Activated CD4-positive, alpha-beta T cell treated with anti-CD3 and anti-CD28 coated beads for 36 hours (primary cell): ENCODE results near the gene ANXA11. TPM values are rescaled to one million over a fixed set of nuclear protein-coding genes. Genes with fewer than 3 reads are reported as not detected.

ENCODE experiments used
- ATAC-seq: fragments of 200-7000 bp; cut with Tn5 transposase; one replicate; pipeline ENCODE4 v1.10.0; 2021; ENCODE audit warnings: mild to moderate bottlenecking, moderate library complexity
- CTCF ChIA-PET: fragments of 350-600 bp; sonication (Branson Sonifier 250); formaldehyde crosslinking; loops from one replicate; lab custom pipeline; 2021; ENCODE audit warnings: antibody characterized with exemption; lab: Charles Lee
- POLR2A ChIA-PET: fragments of 350-600 bp; sonication (Branson Sonifier 250); formaldehyde crosslinking; loops from one replicate; lab custom pipeline; 2021; ENCODE audit warnings: antibody characterized with exemption, inconsistent platforms; lab: Charles Lee
- DNase-seq: peaks from one replicate; pipeline ENCODE4 v3.0.0-alpha.2; 2020
- H3K27ac Mint-ChIP-seq: one replicate; pipeline ENCODE4 v1.8.0; 2021; ENCODE audit warnings: mixed read lengths
- H3K27me3 Mint-ChIP-seq: one replicate; pipeline ENCODE4 v1.8.0; 2021; ENCODE audit warnings: mixed read lengths
- H3K36me3 Mint-ChIP-seq: one replicate; pipeline ENCODE4 v1.8.0; 2021; ENCODE audit warnings: low read depth, mixed read lengths
- H3K4me1 Mint-ChIP-seq: one replicate; pipeline ENCODE4 v1.8.0; 2021; ENCODE audit warnings: mixed read lengths
- H3K4me3 Mint-ChIP-seq: one replicate; pipeline ENCODE4 v1.8.0; 2021; ENCODE audit warnings: mild to moderate bottlenecking, moderate library complexity, mixed read lengths
- H3K9me3 Mint-ChIP-seq: one replicate; pipeline ENCODE4 v1.8.0; 2021; ENCODE audit warnings: low read depth, mixed read lengths
- intact Hi-C, 2 experiments: fragments of 100-400 bp; cut with DNase I in 1 of 2; cut with micrococcal nuclease in 1 of 2; formaldehyde crosslinking; loops; one replicate each; pipeline versions ENCODE4 v1.14.2 to v1.15.1; 2022 to 2024; cut with DNase I, micrococcal nuclease
- total RNA-seq, 2 experiments: library from RNA; stranded (reverse); gene quantifications; one replicate each; pipeline ENCODE4 v1.2.3, GENCODE V29; 2021

Gene ANXA11
- total RNA-seq, 2 experiments from 2014 or later: 256 to 348 TPM

DNA sequence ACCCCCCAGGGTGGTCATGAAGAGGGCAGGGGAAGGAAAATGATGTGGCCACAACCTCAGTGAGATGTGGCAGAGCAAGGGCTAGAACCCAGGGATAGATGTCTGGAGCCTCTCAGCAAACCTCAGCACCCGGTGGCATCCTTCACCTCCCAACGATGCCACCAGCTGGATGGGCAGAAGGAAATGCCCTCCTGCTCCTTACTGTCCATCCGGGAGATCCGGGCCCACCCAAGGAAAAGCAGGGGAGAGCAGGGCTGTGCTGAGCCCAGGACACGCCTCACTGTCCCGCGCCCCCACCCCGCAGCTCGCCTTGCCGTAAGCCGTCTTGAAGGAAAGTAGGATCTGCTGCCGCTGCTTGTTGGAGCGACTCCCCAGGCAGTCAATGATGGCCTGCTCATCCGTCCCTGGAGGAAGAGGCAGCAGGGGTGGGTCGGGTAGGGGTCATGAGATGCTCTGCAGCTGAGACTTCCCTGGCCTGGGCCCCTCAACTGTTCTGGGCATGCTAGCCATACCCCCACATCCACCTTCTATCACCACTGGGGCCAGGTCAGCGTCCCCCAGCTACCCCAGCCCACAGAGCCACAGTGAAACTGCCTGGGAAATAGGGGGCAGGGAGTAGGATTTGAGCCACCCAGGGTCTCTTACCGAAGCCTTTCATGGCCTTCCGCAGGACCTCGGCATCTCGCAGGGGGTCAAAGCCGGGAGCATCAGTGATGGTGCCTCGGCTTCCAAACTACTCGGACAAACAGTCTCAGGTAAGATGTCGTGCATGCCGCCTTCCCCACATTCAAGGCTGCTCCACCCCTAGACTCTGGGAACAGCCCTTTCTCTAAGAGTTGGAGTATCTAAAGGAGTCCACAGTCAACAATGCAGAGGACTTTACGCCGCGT lies 38.5 kb downstream of the ANXA11 start:
- no peaks in the 10 kb centered on the region for H3K27me3 Mint-ChIP-seq
- H3K4me1 Mint-ChIP-seq: peaks cover 11% of the 10 kb centered on the region
- H3K27ac Mint-ChIP-seq: peak overlapping the region; percentile 87
- no peaks in the 10 kb centered on the region for H3K9me3 Mint-ChIP-seq
- H3K4me3 Mint-ChIP-seq: no peak overlapping the region
- intact Hi-C loops: no loop called here
- ChIA-PET POLR2A (interaction anchor here (0.7 to 1.6 kb wide), 2 partner anchors 21 to 39 kb away, joined by 3 read pairs; partner anchors contain the start of gene ANXA11), CTCF (interaction anchor here (0.6 kb wide), 1 partner anchor 45 kb away, joined by 3 read pairs; no protein-coding TSS in a partner anchor)
- DNase-seq (no peak), ATAC-seq (no peak)
- H3K36me3 Mint-ChIP-seq: peaks cover 33% of the 10 kb centered on the region

DNA sequence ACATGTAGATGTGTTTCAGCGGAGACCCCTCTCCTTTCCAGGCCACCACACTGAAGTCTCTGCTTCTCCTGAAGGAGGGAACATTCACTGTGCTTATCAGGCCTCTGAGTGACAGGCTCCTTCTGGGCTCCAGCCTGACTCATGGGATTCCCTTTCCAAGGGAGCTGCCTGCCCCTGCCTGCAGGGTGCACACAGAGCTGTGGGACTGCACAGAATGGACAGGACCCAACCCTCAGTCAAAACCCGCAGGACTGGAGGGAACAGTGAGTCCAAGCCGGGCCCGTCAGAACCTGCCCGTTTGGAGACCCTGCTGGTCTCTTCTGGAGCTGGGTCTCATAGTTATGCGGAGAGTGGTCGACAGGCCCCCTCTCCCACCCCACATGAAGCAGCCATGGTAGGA lies 40.2 kb downstream of the ANXA11 start:
- peak overlapping the region; percentile 87 for H3K27ac Mint-ChIP-seq
- ATAC-seq (no peak), DNase-seq (no peak)
- POLR2A ChIA-PET: interaction anchor here (1.6 kb wide), 1 partner anchor 23 kb away, joined by 3 read pairs; no protein-coding TSS in a partner anchor
- intact Hi-C loops: loop anchor here in 1 of 2 experiments (2.0 kb wide), 1 partner anchor 14 kb away; no protein-coding TSS in a partner anchor
- H3K9me3 Mint-ChIP-seq: no peaks in the 10 kb centered on the region
- no peak overlapping the region for H3K4me3 Mint-ChIP-seq
- no peaks in the 10 kb centered on the region for H3K27me3 Mint-ChIP-seq
- peaks cover 45% of the 10 kb centered on the region for H3K36me3 Mint-ChIP-seq
- CTCF ChIA-PET: interaction anchor here (0.6 to 1.0 kb wide), 2 partner anchors 18 to 57 kb away, joined by 3 to 4 read pairs; no protein-coding TSS in a partner anchor
- H3K4me1 Mint-ChIP-seq: peaks cover 11% of the 10 kb centered on the region

DNA sequence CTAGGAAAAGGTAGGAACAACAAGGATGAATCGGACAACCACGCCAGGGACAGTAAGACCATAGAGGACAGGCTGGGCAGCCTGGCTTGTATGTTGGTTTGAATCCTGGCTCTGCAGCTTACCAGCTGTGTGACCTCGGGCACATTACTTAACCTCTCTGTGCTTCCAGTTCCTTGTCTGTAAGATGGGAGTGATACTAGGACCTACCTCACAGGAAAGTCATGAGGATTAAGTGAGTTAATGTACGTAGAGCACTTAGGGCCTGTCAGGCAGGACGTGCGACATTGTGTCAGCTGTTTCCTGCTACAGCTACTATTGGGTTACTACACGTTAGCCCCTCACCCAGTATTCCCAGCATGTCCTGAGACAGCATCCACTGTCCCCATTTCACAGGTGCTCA lies 40.7 kb downstream of the ANXA11 start:
- no peak overlapping the region for H3K4me3 Mint-ChIP-seq
- no peak for ATAC-seq
- no peak for DNase-seq
- H3K36me3 Mint-ChIP-seq: peaks cover 50% of the 10 kb centered on the region
- ChIA-PET POLR2A (no interaction called here), CTCF (interaction anchor here (1.0 kb wide), 1 partner anchor 58 kb away, joined by 3 read pairs; no protein-coding TSS in a partner anchor)
- H3K27me3 Mint-ChIP-seq: no peaks in the 10 kb centered on the region
- peaks cover 11% of the 10 kb centered on the region for H3K4me1 Mint-ChIP-seq
- no peak overlapping the region for H3K27ac Mint-ChIP-seq
- intact Hi-C loops: loop anchor here in 1 of 2 experiments (2.0 kb wide), 1 partner anchor 14 kb away; no protein-coding TSS in a partner anchor
- no peaks in the 10 kb centered on the region for H3K9me3 Mint-ChIP-seq

DNA sequence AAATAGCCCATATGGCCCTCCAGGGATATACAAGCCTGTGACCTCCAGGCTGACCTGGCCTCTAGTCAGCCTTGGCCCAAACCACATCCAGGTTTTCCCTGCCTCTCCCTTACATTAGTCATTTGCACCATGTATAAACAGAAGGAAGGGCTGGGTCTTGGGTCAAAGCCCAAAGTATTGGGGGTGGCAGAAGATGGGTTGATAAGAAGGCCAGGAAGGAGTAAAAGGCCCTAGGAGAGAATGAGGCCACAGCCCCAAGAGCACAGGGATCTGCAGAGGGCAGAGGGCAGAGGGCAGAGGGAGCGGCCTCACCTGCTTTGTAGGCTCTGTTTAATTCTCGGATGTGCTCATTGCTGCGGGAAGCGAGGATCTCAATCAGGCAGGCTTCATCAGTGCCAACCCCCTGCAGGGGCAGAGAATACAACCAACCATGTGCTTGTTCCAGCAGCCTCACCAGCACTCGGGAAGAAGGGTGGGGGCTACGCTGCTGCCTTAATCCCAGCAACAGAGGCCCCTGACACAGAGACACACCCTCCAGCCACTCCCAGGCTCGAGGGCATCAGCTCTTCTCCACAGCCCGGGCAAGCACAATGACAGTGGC lies 41.5 kb downstream of the ANXA11 start:
- ATAC-seq: no peak
- POLR2A ChIA-PET: no interaction called here
- intact Hi-C loops: loop anchor here in 1 of 2 experiments (2.0 kb wide), 1 partner anchor 13 kb away; no protein-coding TSS in a partner anchor
- H3K4me3 Mint-ChIP-seq: no peak overlapping the region
- no peaks in the 10 kb centered on the region for H3K27me3 Mint-ChIP-seq
- H3K4me1 Mint-ChIP-seq: peaks cover 11% of the 10 kb centered on the region
- DNase-seq: no peak
- H3K9me3 Mint-ChIP-seq: no peaks in the 10 kb centered on the region
- H3K36me3 Mint-ChIP-seq: peaks cover 54% of the 10 kb centered on the region
- H3K27ac Mint-ChIP-seq: no peak overlapping the region
- CTCF ChIA-PET: interaction anchor here (0.9 kb wide), 1 partner anchor 59 kb away, joined by 5 read pairs; no protein-coding TSS in a partner anchor

DNA sequence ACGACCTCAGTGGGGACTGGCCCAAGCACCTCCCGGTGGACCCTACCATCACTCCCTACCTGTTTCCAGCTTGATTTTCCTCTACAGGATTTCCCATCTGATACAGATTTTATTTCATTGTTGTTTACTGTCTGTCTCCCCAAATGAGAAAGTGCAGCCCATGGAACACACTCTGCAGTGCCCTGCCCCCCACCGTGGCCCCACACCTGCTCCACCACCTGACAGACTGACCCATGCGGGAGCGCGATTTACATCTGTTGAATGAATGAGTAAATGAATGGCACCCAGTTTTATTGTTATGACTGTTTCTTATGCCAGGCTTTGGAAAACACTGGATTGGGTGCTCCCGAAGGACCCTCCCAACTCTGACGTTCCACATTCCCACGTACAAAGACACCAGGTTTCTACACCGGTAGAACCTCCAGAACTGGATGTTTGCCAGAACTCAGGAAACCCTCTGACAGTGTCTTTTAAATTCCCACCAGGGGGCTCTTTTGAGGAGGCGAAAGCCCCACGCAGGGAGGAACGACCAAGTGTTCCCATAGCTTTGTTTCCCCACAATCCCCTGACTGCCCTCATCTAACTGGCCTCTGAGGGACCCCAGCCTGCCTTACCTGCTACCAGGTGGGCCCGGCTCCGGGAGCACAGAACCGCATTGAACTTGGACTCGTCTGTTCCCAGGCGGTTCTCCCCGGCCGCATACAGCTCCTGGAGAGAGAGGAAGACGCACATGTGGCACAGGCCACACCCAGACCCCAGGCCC lies 43.8 kb downstream of the ANXA11 start:
- Mint-ChIP-seq H3K27me3 (no peaks in the 10 kb centered on the region), H3K4me1 (peaks cover 10% of the 10 kb centered on the region), H3K27ac (peak overlapping the region; percentile 13), H3K36me3 (peaks cover 70% of the 10 kb centered on the region), H3K9me3 (no peaks in the 10 kb centered on the region), H3K4me3 (no peak overlapping the region)
- DNase-seq (no peak), ATAC-seq (no peak)
- intact Hi-C loops: no loop called here
- ChIA-PET POLR2A (no interaction called here), CTCF (interaction anchor here (1.4 to 1.6 kb wide), 3 partner anchors 12 to 17 kb away, joined by 4 to 5 read pairs (median 4); no protein-coding TSS in a partner anchor)

DNA sequence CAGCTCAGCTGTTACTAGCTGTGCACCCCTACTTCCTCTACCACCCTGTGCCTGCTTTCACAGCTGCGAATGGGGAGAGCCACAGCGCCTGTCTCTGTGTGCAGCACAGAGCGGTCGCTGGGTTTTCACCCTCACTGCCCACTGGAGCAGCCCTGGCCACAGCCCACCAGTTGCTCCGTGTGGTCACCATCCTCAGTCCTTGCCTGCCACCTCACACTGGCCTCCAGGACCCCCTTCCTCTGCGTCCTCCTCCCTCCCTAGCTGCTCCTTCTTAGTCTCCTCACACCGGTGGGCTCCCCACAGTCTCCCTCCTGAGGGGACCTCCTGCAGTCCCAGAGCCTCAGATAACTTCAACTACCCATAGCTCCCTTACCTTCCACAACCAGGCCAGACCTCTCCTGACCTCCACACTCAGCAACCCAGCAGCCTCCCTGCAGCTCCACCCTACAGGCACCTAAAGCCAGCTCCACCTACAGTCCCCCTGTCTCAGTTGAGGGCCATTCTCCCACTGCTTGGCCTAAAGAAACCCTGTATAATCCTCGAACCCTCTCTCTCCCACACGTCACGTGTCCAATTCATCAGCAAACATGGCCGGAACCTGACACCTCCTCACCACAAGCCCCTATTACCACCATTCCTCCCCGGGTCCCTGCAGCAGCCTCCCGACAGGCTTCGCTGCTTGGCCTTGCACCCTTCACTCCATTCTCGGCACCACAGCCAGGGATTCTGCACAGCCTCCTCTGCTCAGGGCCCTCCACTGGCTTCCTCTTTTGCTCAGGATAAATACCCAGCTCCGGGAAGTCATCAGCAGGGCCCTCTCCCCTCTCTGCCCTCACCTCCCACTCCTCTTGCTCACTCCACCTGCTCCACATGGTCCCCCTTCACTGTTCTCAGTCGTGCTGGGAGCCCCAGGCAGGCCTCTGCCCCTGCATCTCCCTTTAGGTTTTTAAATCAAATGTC lies 44.7 kb downstream of the ANXA11 start:
- CTCF ChIA-PET: interaction anchor here (1.6 kb wide), 1 partner anchor 16 kb away, joined by 5 read pairs; no protein-coding TSS in a partner anchor
- Mint-ChIP-seq H3K4me1 (peaks cover 7% of the 10 kb centered on the region), H3K36me3 (peaks cover 73% of the 10 kb centered on the region), H3K27me3 (no peaks in the 10 kb centered on the region), H3K27ac (peak overlapping the region; percentile 20), H3K9me3 (no peaks in the 10 kb centered on the region), H3K4me3 (no peak overlapping the region)
- ATAC-seq (no peak), DNase-seq (no peak)
- intact Hi-C loops: no loop called here
- POLR2A ChIA-PET: no interaction called here

DNA sequence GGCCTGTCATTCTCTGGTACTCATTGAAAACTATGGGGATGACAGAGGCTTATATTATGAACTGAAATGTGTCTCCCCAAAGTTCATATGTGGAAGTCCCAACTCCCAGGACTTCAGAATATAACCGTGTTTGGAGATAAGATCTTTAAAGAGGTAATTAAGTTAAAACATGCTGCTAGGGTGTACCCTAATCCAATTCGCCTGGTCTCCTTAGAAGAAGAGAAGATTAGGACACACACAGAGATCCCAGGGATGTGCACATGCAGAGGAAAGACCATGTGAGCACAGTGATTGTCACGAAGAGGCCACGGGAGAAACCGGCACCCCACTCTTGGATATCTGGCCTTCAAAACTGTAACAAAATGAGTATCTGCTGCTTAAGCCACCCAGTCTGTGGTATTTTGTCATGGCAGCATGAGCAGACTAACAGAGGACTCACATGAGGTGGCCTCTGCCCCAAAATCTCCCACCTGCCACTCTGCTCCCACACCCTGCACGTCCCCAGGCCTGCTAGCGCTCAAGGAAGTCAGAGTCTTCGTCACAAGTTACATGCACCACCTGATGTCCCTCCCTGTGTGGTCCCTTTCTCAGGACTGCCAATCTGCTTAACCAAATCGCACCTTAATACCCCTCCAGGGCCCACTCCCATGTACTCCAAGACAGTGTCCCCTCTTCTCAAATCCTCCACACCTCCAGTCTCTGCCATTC lies 46.0 kb downstream of the ANXA11 start:
- intact Hi-C loops: no loop called here
- Mint-ChIP-seq H3K4me1 (peaks cover 10% of the 10 kb centered on the region), H3K4me3 (no peak overlapping the region), H3K27me3 (no peaks in the 10 kb centered on the region), H3K9me3 (no peaks in the 10 kb centered on the region), H3K36me3 (peaks cover 79% of the 10 kb centered on the region), H3K27ac (peak overlapping the region; percentile 18)
- CTCF ChIA-PET: interaction anchor here (1.1 kb wide), 1 partner anchor 15 kb away, joined by 3 read pairs; no protein-coding TSS in a partner anchor
- POLR2A ChIA-PET: no interaction called here
- DNase-seq (no peak), ATAC-seq (no peak)

DNA sequence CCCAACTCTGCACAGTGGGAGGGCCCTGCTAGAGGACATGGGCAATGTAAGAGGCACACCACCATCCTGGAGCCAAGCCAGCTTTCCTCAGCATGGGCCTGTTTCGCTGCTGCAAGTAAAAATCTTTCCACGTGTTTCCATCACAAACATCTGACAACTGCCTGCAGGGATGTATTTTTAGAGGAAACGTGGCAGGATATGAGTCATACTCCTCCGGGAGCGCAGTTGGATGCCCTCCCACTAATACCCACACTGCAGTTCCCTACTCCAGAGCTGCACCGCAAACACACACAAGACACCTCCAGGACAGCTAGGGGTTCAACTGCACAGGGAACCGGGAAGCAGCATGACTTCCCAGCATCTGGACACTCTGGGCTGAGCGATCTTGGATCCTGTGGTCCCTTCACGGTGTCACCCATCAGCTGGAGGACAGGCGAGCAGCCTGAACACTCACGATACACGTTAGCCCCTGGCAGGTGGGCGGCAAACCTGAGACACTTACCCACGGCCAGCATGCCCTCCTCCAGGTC lies 46.7 kb downstream of the ANXA11 start:
- POLR2A ChIA-PET: no interaction called here
- Mint-ChIP-seq H3K27me3 (no peaks in the 10 kb centered on the region), H3K27ac (peak overlapping the region; percentile 18), H3K4me1 (peaks cover 10% of the 10 kb centered on the region), H3K9me3 (no peaks in the 10 kb centered on the region), H3K4me3 (no peak overlapping the region), H3K36me3 (peaks cover 79% of the 10 kb centered on the region)
- ATAC-seq (no peak), DNase-seq (no peak)
- intact Hi-C loops: no loop called here
- CTCF ChIA-PET: interaction anchor here (0.6 to 1.1 kb wide), 2 partner anchors 14 to 102 kb away, joined by 3 read pairs; no protein-coding TSS in a partner anchor

DNA sequence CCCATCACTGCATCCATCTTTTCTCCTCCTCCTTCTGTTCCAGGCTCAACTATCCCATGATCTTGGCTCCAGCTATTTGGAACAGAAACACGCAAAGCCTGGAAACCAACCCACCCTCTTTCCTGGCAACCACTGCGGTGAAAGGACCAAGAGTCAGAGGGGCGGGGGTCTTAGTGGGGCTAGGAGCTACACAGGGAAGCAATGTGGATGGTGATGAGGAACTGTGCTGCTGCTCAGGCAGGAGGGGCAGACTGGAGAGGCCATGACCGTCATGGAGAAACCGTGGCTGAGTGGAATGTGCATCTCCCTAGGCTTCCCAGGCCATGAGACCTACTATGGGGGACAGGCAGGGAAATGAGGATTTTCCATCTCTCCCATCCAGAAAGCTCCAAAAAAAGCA lies 47.2 kb downstream of the ANXA11 start:
- Mint-ChIP-seq H3K36me3 (peaks cover 77% of the 10 kb centered on the region), H3K27ac (no peak overlapping the region), H3K4me3 (no peak overlapping the region), H3K4me1 (peaks cover 10% of the 10 kb centered on the region), H3K9me3 (no peaks in the 10 kb centered on the region), H3K27me3 (no peaks in the 10 kb centered on the region)
- ChIA-PET CTCF (interaction anchor here (0.6 to 1.1 kb wide), 2 partner anchors 14 to 103 kb away, joined by 3 read pairs; no protein-coding TSS in a partner anchor), POLR2A (no interaction called here)
- ATAC-seq: no peak
- intact Hi-C loops: no loop called here
- DNase-seq: no peak
